Measurements from ENCODE around the gene TXNIP. TPM values are rescaled to one million over a fixed set of nuclear protein-coding genes. Genes with fewer than 3 reads are reported as not detected.
A peak's percentile ranks its signal among the peaks of the same experiment; 100 is the strongest.

Gene TXNIP
- total and polyA plus RNA-seq, 4 experiments from 2014 or later = 933 to 4,310 (median 2,630) TPM

DNA sequence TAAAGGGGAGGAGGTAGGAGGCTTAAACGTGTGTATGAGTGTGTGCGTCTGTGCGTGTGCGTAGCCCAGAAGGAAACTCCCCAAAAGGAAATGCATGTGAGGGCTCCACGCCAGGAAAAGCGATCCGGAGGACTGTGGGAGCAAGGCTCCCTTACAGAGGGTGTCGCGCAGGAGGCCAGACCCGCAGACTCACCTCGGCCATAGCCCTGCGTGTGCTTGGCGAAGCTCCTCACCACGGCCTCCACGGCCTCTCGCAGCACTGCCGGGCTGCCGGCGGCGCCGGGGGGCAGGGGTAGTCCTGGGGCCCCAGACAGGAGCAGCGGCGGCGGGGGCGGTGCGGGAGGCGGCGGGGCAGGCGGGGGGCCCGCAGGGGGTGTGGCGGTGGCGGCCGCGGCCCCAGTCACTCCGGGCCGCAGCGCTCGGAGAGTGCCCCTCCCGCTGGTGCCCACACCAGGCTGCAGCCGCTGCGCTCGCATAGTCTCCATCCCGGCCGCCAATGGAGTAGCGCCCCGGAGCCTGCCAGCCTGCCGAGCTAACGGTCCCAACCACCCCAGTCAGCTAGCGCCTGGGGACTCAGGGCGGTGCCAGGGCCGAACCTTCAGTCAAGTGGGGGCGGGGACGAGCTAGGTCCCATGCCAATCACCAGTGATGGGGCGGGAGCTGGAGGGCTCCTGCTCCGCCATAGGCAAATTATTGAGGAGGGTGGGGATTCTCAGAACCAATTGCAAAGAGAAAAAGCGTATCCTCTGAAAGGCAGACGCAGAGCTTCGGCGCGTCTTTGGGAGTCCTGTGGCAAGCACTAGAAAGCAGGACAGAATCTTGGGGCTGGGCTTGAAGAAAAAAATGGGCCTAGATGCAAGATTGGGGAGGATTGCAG lies 38.7 kb downstream of the TXNIP start, which contains the start of gene LIX1L:
LIX1L (minus strand) TSS at position 575 of the 877 bp plus-strand sequence; CDS start at position 485, 90 bp downstream.
- peaks cover 55 to 88% (median 65%) of the 10 kb centered on the region in 4 donors for H3K4me1 Mint-ChIP-seq
- H3K27me3 Mint-ChIP-seq = no peaks in the 10 kb centered on the region
- no peaks in the 10 kb centered on the region for H3K27me3 ChIP-seq (ENCODE audit: insufficient read depth, low read length)
- DNase-seq = peak; percentile 92 to 98 (median 94)
- H3K36me3 Mint-ChIP-seq = peaks cover 0 to 16% of the 10 kb centered on the region in 2 donors
- H3K27ac ChIP-seq (ENCODE audit: low read depth, low read length) = peak within 1 kb of the TSS; percentile 81
- H3K4me3 ChIP-seq (ENCODE audit: low read length in 2 of 2) = peak within 1 kb of the TSS; percentile 31 to 63
- CTCF ChIA-PET (ENCODE audit: partially characterized antibody) = interaction anchor here (0.7 to 3.5 kb wide), 18 partner anchors 15 to 112 kb away, joined by 3 to 30 read pairs (median 4); partner anchors contain the start of genes ITGA10, NUDT17, PIAS3 and RBM8A
- peak within 1 kb of the TSS; percentile 89 to 99 (median 97) for H3K27ac Mint-ChIP-seq
- H3K36me3 ChIP-seq (ENCODE audit: insufficient read depth, low read length) = no peaks in the 10 kb centered on the region
- peak within 1 kb of the TSS; percentile 89 to 99 (median 96) for H3K4me3 Mint-ChIP-seq
- POLR2A ChIA-PET (ENCODE audit: partially characterized antibody) = interaction anchor here (0.7 to 17.4 kb wide), 25 partner anchors 9 to 134 kb away, joined by 3 to 444 read pairs (median 6); partner anchors contain the start of genes ANKRD35, HJV, NUDT17 and PEX11B
- H3K9me3 Mint-ChIP-seq = no peaks in the 10 kb centered on the region
- H3K9me3 ChIP-seq (ENCODE audit: control insufficient read depth in 1 of 2, low read length in 2 of 2) = no peaks in the 10 kb centered on the region
- intact Hi-C loops (cut with micrococcal nuclease) = loop anchor here (1.0 to 5.0 kb wide), 3 partner anchors 19 to 40 kb away; partner anchors contain the start of genes PEX11B and RBM8A
- H3K4me1 ChIP-seq (ENCODE audit: insufficient read depth, low read length) = peaks cover 65% of the 10 kb centered on the region

GRCh38 chr1:145956781-145957442 lies 39.5 kb downstream of the TXNIP start:
- peaks cover 67% of the 10 kb centered on the region for H3K4me1 ChIP-seq (ENCODE audit: insufficient read depth, low read length)
- H3K27me3 ChIP-seq (ENCODE audit: insufficient read depth, low read length) = no peaks in the 10 kb centered on the region
- H3K36me3 ChIP-seq (ENCODE audit: insufficient read depth, low read length) = no peaks in the 10 kb centered on the region
- H3K27ac ChIP-seq (ENCODE audit: low read depth, low read length) = peak overlapping the region; percentile 81
- H3K9me3 ChIP-seq (ENCODE audit: control insufficient read depth in 1 of 2, low read length in 2 of 2) = no peaks in the 10 kb centered on the region
- H3K4me1 Mint-ChIP-seq = peaks cover 56 to 87% (median 67%) of the 10 kb centered on the region in 4 donors
- no peaks in the 10 kb centered on the region for H3K27me3 Mint-ChIP-seq
- no peaks in the 10 kb centered on the region for H3K9me3 Mint-ChIP-seq
- peaks cover 4 to 17% of the 10 kb centered on the region in 2 donors for H3K36me3 Mint-ChIP-seq
- H3K4me3 Mint-ChIP-seq = peak overlapping the region; percentile 89 to 99 (median 96)
- peak overlapping the region; percentile 89 to 99 (median 97) for H3K27ac Mint-ChIP-seq
- ChIA-PET POLR2A (ENCODE audit: partially characterized antibody) (interaction anchor here (0.9 to 17.4 kb wide), 13 partner anchors 13 to 133 kb away, joined by 3 to 444 read pairs (median 7); partner anchors contain the start of genes PEX11B, PIAS3, POLR3C and RBM8A), CTCF (ENCODE audit: partially characterized antibody) (interaction anchor here (0.7 to 3.5 kb wide), 6 partner anchors 22 to 111 kb away, joined by 3 to 30 read pairs (median 11); partner anchors contain the start of genes NUDT17 and RBM8A)
- intact Hi-C loops (cut with micrococcal nuclease) = loop anchor here (1.0 to 5.0 kb wide), 2 partner anchors 30 to 40 kb away; partner anchors contain the start of genes PEX11B and RBM8A
- DNase-seq = peak in 2 of 5 donors; percentile 31 to 50
- peak overlapping the region; percentile 31 to 63 for H3K4me3 ChIP-seq (ENCODE audit: low read length in 2 of 2)

DNA sequence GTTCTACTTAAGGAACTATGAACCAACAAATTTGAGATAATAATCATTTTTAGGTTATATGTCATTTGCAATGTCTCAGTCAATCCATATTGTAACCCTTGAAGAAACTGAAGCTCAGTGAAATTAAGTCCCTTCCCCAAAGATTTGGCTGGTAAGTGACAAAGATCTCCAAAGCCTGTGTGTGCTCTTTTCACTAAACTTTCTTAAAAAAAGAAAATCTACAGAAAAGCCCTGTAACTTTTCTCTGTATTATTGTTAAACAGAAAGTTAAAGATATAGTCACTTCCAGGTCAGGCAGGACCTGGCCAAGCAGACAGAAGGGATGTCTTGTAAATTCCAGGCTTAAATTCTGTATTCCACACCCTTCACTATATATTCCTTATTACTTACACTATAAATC lies 40.0 kb downstream of the TXNIP start:
- Mint-ChIP-seq H3K4me1 (peaks cover 59 to 87% (median 72%) of the 10 kb centered on the region in 4 donors), H3K36me3 (peaks cover 10 to 19% of the 10 kb centered on the region in 2 donors), H3K9me3 (no peaks in the 10 kb centered on the region), H3K27me3 (no peaks in the 10 kb centered on the region), H3K27ac (peak overlapping the region; percentile 89 to 99 (median 97)), H3K4me3 (peak overlapping the region; percentile 89 to 99 (median 96))
- no peaks in the 10 kb centered on the region for H3K9me3 ChIP-seq (ENCODE audit: control insufficient read depth in 1 of 2, low read length in 2 of 2)
- ChIA-PET CTCF (ENCODE audit: partially characterized antibody) (interaction anchor here (2.0 to 3.5 kb wide), 2 partner anchors 23 to 24 kb away, joined by 14 to 30 read pairs; no protein-coding TSS in a partner anchor), POLR2A (ENCODE audit: partially characterized antibody) (interaction anchor here (1.1 to 17.4 kb wide), 7 partner anchors 13 to 98 kb away, joined by 3 to 444 read pairs (median 49); partner anchors contain the start of genes PEX11B, PIAS3, RBM8A and TXNIP)
- no peaks in the 10 kb centered on the region for H3K27me3 ChIP-seq (ENCODE audit: insufficient read depth, low read length)
- intact Hi-C loops (cut with micrococcal nuclease) = loop anchor here (5.0 kb wide), 1 partner anchor 39 kb away; the partner anchor contains the start of gene PEX11B
- peak overlapping the region; percentile 31 to 63 for H3K4me3 ChIP-seq (ENCODE audit: low read length in 2 of 2)
- DNase-seq = no peak
- H3K27ac ChIP-seq (ENCODE audit: low read depth, low read length) = peak overlapping the region; percentile 81
- no peaks in the 10 kb centered on the region for H3K36me3 ChIP-seq (ENCODE audit: insufficient read depth, low read length)
- peaks cover 72% of the 10 kb centered on the region for H3K4me1 ChIP-seq (ENCODE audit: insufficient read depth, low read length)

DNA sequence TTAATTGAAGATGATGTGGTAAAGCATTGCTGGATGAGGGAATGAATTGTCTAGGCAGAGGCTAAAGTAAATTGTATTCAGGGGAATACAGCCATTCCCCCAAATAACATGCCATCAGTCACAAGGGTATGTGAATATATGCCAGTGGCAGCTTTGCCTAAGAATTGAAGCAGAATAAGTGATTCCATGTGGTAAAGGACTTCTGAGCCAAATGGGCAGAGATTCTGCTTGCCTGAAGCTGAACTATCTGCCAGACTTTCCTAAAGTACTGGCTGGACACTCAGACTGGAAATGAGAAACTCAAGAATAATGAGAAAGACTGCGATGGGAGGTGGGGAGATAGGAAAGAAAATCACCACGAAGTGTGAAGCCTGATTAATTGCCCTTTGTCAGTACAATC lies 40.9 kb downstream of the TXNIP start:
- no peaks in the 10 kb centered on the region for H3K9me3 Mint-ChIP-seq
- Histone ChIP-seq H3K27me3 (ENCODE audit: insufficient read depth, low read length) (no peaks in the 10 kb centered on the region), H3K4me1 (ENCODE audit: insufficient read depth, low read length) (peaks cover 77% of the 10 kb centered on the region), H3K9me3 (ENCODE audit: control insufficient read depth in 1 of 2, low read length in 2 of 2) (no peaks in the 10 kb centered on the region), H3K27ac (ENCODE audit: low read depth, low read length) (peak overlapping the region; percentile 81), H3K4me3 (ENCODE audit: low read length in 2 of 2) (no peak overlapping the region), H3K36me3 (ENCODE audit: insufficient read depth, low read length) (no peaks in the 10 kb centered on the region)
- intact Hi-C loops (cut with micrococcal nuclease) = loop anchor here (5.0 kb wide), 1 partner anchor 38 kb away; the partner anchor contains the start of gene PEX11B
- CTCF ChIA-PET (ENCODE audit: partially characterized antibody) = interaction anchor here (1.3 to 2.6 kb wide), 2 partner anchors 9 to 28 kb away, joined by 6 to 8 read pairs; partner anchors contain the start of genes ANKRD34A, POLR3GL and RBM8A
- no peaks in the 10 kb centered on the region for H3K27me3 Mint-ChIP-seq
- H3K27ac Mint-ChIP-seq = peak overlapping the region; percentile 5 to 89 (median 72)
- peaks cover 11 to 21% of the 10 kb centered on the region in 2 donors for H3K36me3 Mint-ChIP-seq
- H3K4me3 Mint-ChIP-seq = peak overlapping the region; percentile 5 to 99 (median 94)
- no peak for DNase-seq
- POLR2A ChIA-PET (ENCODE audit: partially characterized antibody) = interaction anchor here (2.4 to 17.4 kb wide), 5 partner anchors 8 to 38 kb away, joined by 19 to 444 read pairs (median 203); partner anchors contain the start of genes ANKRD34A, PEX11B, POLR3GL and RBM8A
- H3K4me1 Mint-ChIP-seq = peaks cover 63 to 89% (median 77%) of the 10 kb centered on the region in 4 donors

DNA sequence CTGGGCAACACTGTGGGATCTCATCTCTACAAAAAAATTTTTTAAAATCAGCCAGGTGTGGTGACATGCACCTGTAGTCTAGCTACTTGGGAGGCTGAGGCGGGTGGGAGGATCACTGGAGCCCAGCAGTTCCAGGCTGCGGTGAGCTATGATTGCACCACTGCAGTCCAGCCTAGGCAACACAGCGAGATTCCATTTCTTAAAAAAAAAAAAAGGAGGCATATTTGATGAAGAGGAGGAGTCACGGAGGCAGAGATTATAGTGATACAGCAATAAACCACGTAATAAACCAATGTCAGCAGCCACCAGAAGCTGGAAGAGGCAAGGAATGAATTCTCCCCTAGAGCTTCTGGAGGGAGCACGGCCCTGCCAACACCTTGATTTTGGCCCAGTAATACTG lies 42.5 kb downstream of the TXNIP start:
- H3K36me3 Mint-ChIP-seq = peaks cover 19 to 29% of the 10 kb centered on the region in 2 donors
- no peak for DNase-seq
- H3K27me3 Mint-ChIP-seq = no peaks in the 10 kb centered on the region
- ChIA-PET CTCF (ENCODE audit: partially characterized antibody) (interaction anchor here (2.5 to 2.6 kb wide), 2 partner anchors 26 to 108 kb away, joined by 6 to 7 read pairs; partner anchors contain the start of genes NUDT17 and RBM8A), POLR2A (ENCODE audit: partially characterized antibody) (interaction anchor here (2.4 to 17.4 kb wide), 3 partner anchors 10 to 40 kb away, joined by 19 to 444 read pairs (median 370); partner anchors contain the start of genes ANKRD34A, POLR3GL, RBM8A and TXNIP)
- intact Hi-C loops (cut with micrococcal nuclease) = no loop called here
- H3K27ac Mint-ChIP-seq = peak overlapping the region in 6 of 7 donors; percentile 14 to 89 (median 34)
- peaks cover 61 to 88% (median 76%) of the 10 kb centered on the region in 4 donors for H3K4me1 Mint-ChIP-seq
- no peaks in the 10 kb centered on the region for H3K27me3 ChIP-seq (ENCODE audit: insufficient read depth, low read length)
- H3K4me3 Mint-ChIP-seq = peak overlapping the region in 4 of 8 donors; percentile 7 to 99 (median 56)
- H3K27ac ChIP-seq (ENCODE audit: low read depth, low read length) = no peak overlapping the region
- no peak overlapping the region for H3K4me3 ChIP-seq (ENCODE audit: low read length in 2 of 2)
- no peaks in the 10 kb centered on the region for H3K36me3 ChIP-seq (ENCODE audit: insufficient read depth, low read length)
- H3K9me3 ChIP-seq (ENCODE audit: control insufficient read depth in 1 of 2, low read length in 2 of 2) = no peaks in the 10 kb centered on the region
- H3K4me1 ChIP-seq (ENCODE audit: insufficient read depth, low read length) = peaks cover 76% of the 10 kb centered on the region
- no peaks in the 10 kb centered on the region for H3K9me3 Mint-ChIP-seq

DNA sequence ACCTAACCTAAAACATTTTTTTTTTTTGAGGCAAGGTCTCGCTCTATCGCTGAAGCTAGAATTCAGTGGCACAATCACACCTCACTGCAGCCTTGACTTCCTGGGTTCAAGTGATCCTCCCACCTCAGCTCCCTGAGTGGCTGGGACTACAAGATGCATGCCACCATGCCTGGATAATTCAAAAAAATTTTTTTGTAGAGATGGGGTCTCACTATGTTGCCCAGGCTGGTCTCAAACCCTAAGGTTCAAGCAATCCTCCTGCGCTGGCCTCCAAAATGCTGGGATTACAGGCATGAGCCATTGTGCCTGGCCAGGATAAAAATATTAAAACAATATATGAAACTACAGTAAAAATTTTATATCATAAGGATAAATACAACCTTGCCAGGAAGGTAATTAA lies 43.5 kb downstream of the TXNIP start:
- Histone ChIP-seq H3K36me3 (ENCODE audit: insufficient read depth, low read length) (no peaks in the 10 kb centered on the region), H3K9me3 (ENCODE audit: control insufficient read depth in 1 of 2, low read length in 2 of 2) (no peaks in the 10 kb centered on the region), H3K27me3 (ENCODE audit: insufficient read depth, low read length) (no peaks in the 10 kb centered on the region), H3K4me1 (ENCODE audit: insufficient read depth, low read length) (peaks cover 76% of the 10 kb centered on the region), H3K4me3 (ENCODE audit: low read length in 2 of 2) (no peak overlapping the region), H3K27ac (ENCODE audit: low read depth, low read length) (no peak overlapping the region)
- H3K27ac Mint-ChIP-seq = peak overlapping the region in 1 of 7 donors; percentile 33
- H3K27me3 Mint-ChIP-seq = no peaks in the 10 kb centered on the region
- no peak for DNase-seq
- no peak overlapping the region for H3K4me3 Mint-ChIP-seq
- H3K4me1 Mint-ChIP-seq = peaks cover 56 to 84% (median 70%) of the 10 kb centered on the region in 4 donors
- intact Hi-C loops (cut with micrococcal nuclease) = no loop called here
- ChIA-PET CTCF (ENCODE audit: partially characterized antibody) (interaction anchor here (1.9 to 2.6 kb wide), 3 partner anchors 25 to 107 kb away, joined by 4 to 7 read pairs (median 6); partner anchors contain the start of genes NUDT17 and RBM8A), POLR2A (ENCODE audit: partially characterized antibody) (interaction anchor here (1.5 to 17.4 kb wide), 4 partner anchors 9 to 41 kb away, joined by 3 to 444 read pairs (median 187); partner anchors contain the start of genes ANKRD34A, POLR3GL, RBM8A and TXNIP)
- H3K9me3 Mint-ChIP-seq = no peaks in the 10 kb centered on the region
- H3K36me3 Mint-ChIP-seq = peaks cover 19 to 34% of the 10 kb centered on the region in 2 donors

All from CD4-positive, alpha-beta memory T cell (primary cell).